HUES6 (cell line): ENCODE data around the gene LBR.
A peak's percentile ranks its signal among the peaks of the same experiment; 100 is the strongest.

ENCODE experiments used
- H3K27ac ChIP-seq: 2 replicates; pipeline ENCODE4 v1.7.0; 2013; ENCODE audit warnings: low read depth, mild to moderate bottlenecking, low read length, inconsistent platforms
- H3K27me3 ChIP-seq: 2 replicates; pipeline ENCODE4 v1.6.1; 2013; ENCODE audit warnings: low read length; ENCODE audit not compliant: control insufficient read depth, insufficient read depth
- H3K36me3 ChIP-seq: 2 replicates; pipeline ENCODE4 v1.6.1; 2013; ENCODE audit warnings: low read length; ENCODE audit not compliant: control insufficient read depth, insufficient read depth
- H3K4me1 ChIP-seq: 2 replicates; pipeline ENCODE4 v1.6.1; 2013; ENCODE audit warnings: low read length; ENCODE audit not compliant: control insufficient read depth, insufficient read depth
- H3K4me3 ChIP-seq: 2 replicates; pipeline ENCODE4 v1.5.1; 2013; ENCODE audit warnings: low read depth, low read length
- H3K9ac ChIP-seq: one replicate; pipeline ENCODE4 v1.6.1; 2013; ENCODE audit warnings: mild to moderate bottlenecking, low read length
- H3K9me3 ChIP-seq: 2 replicates; pipeline ENCODE4 v1.6.1; 2013; ENCODE audit warnings: low read depth, low read length; ENCODE audit not compliant: control insufficient read depth, insufficient read depth

The LBR gene

DNA sequence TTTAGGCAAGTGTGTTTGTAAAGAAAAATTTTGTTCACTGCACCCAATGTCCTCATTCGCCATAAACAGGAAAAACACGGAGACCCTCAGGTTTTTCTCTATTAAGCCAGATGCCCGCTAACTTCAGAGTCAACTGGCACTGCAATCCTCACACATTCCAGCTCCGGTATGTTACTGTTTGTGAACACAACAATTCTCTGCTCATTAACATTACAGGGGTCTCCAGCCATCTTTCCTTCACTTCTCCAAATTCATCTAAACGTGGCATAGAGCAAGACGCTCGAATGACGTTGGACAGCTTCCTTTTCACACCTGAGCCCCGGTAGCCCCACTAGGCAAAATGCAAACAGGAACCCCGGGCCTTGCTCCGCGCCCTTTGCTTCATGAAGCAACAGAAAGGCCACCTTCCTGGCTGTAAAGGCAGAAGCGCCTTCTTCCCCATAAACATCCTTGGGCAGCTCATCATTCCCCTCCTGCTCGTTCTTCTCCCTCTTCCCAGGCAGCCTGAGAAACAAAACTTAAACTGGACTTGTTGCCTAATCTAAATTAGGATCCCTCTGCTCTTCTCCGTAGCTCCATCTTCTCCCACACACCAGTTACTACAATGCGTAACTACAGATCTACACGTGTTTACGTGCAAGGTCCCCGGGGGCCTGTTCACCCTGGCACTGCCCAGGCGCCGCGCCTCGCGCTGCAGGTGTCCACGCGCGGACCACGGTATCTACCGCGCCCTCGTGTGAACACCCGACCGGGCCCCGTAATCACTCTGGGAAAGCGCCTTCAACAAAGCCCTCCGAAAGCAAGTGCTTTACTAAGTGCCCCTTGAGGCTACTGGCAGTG lies 1.2 kb downstream of the LBR start:
- peaks cover 11% of the 10 kb centered on the region; the same call in 1 of the 2 replicates for H3K9me3 ChIP-seq
- H3K4me3 ChIP-seq, result peak overlapping the region; percentile 97
- H3K4me1 ChIP-seq, result peaks cover 32% of the 10 kb centered on the region
- peaks cover 13% of the 10 kb centered on the region; the same call in 1 of the 2 replicates for H3K27me3 ChIP-seq
- peaks cover 9% of the 10 kb centered on the region for H3K36me3 ChIP-seq
- H3K27ac ChIP-seq, result no peak overlapping the region
- peak overlapping the region; percentile 82 for H3K9ac ChIP-seq

DNA sequence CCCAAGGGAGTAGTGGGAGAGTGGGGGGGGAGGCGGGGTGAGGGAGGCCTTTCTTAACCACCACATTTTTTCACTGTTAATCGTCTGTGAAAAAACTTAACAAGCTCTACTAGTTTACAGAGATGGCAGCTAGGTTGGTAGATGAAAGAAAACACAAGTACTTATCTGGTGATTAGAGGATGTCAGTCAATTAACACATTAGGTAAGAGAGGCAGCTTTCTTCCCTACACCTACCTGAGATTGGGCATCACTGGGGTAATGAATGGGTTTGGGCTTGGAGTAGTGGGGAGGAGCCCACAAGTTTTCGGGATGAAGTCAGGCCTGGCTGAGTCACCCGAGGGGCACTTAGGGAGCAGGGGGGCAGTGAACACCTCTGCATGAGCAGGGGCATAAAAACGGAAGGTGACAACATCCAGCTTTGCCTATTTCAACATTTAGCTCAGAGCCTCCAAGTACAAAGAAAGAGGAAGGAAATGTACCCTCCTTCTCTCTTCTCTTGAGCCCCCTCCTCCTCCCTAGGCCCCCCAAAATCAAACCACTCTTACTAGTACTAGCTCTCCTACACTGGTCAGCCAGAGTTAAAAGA lies 2.5 kb downstream of the LBR start:
- peak overlapping the region; percentile 97; the same call in 1 of the 2 replicates for H3K4me3 ChIP-seq
- H3K9ac ChIP-seq, result no peak overlapping the region
- peaks cover 13% of the 10 kb centered on the region; the same call in 1 of the 2 replicates for H3K27me3 ChIP-seq
- no peak overlapping the region for H3K27ac ChIP-seq
- H3K36me3 ChIP-seq, result peaks cover 17% of the 10 kb centered on the region
- H3K9me3 ChIP-seq, result no peaks in the 10 kb centered on the region
- H3K4me1 ChIP-seq, result peaks cover 32% of the 10 kb centered on the region

- H3K9me3 ChIP-seq, result no peaks in the 10 kb centered on the region
- H3K36me3 ChIP-seq, result peaks cover 20% of the 10 kb centered on the region
- H3K27ac ChIP-seq, result no peak overlapping the region
- peaks cover 13% of the 10 kb centered on the region; the same call in 1 of the 2 replicates for H3K27me3 ChIP-seq
- H3K4me1 ChIP-seq, result peaks cover 32% of the 10 kb centered on the region
- H3K9ac ChIP-seq, result no peak overlapping the region
- H3K4me3 ChIP-seq, result peak overlapping the region; percentile 97
These were observed 3.2 kb downstream of the LBR start for GRCh38 chr1:225424562-225425200.

GRCh38 chr1:225423518-225423855 lies 4.4 kb downstream of the LBR start:
- H3K9ac ChIP-seq, result no peak overlapping the region
- H3K27ac ChIP-seq, result no peak overlapping the region
- H3K4me3 ChIP-seq, result no peak overlapping the region
- no peaks in the 10 kb centered on the region for H3K9me3 ChIP-seq
- H3K36me3 ChIP-seq, result peaks cover 32% of the 10 kb centered on the region
- peaks cover 32% of the 10 kb centered on the region for H3K4me1 ChIP-seq
- peaks cover 13% of the 10 kb centered on the region; the same call in 1 of the 2 replicates for H3K27me3 ChIP-seq

DNA sequence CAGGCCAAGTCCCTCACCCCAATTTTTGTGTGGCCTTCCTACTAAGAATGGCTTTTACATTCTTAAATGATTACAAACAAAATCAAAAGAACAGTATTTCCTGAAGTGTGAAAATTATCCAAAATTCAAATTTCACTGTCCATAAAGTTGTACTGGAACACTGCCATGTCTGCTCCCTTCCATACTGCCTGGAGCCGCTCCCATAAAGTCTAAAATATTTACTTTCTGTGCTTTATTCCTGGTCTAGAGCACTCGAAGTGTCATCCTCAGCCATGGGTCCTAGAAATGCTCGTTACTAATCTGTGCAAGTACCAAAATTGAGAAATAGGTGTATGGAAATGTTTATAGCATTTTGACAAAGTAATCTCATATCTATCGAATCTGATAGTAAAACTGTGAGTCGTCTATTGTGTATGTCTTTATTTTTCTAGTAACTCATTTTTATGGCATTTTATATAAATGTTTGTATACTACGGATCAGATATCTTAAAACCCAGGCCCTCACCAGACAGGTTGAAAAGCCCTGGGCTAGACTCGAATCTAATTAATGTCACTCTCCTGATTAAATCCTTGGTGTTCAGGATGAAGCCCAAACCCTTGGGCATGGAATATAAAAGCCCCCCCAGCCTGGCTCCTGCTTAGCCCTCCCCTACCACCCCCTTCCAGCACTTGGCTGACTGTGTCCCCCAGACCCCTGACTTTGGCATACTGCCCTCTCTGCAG lies 4.9 kb downstream of the LBR start:
- Histone ChIP-seq H3K36me3 (peaks cover 36% of the 10 kb centered on the region), H3K4me1 (peaks cover 32% of the 10 kb centered on the region), H3K27me3 (peaks cover 13% of the 10 kb centered on the region; the same call in 1 of the 2 replicates), H3K27ac (no peak overlapping the region), H3K4me3 (no peak overlapping the region), H3K9ac (no peak overlapping the region), H3K9me3 (no peaks in the 10 kb centered on the region)

DNA sequence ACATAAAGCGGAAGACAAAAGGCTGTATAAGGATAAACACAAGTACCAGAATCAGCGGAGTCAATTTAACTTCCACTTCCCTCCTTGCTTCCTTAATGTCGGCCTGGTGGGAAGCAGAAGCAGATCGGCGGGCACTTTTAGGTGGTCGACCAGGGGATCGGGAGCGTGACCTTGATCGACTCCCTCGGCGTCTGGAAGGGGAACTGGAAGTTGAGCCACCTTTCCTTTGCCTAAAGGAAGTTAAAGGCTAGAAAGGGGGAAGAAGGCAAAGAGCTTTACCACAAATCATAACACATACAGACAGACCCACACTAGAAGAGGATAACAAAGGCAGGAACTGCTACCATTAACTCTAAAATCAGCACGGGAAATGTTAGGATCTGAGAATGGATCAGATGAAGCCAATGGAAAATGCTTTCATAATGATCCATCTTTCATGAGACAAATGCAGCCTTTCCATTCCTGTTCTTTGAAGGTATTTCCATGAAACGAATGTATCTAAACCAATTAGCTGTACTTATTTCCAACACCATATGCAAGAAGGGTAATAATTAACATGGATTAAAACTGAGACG lies 5.7 kb downstream of the LBR start:
- Histone ChIP-seq H3K9ac (no peak overlapping the region), H3K4me3 (no peak overlapping the region), H3K27me3 (peaks cover 12% of the 10 kb centered on the region; the same call in 1 of the 2 replicates), H3K36me3 (peaks cover 43% of the 10 kb centered on the region), H3K4me1 (peaks cover 32% of the 10 kb centered on the region), H3K9me3 (no peaks in the 10 kb centered on the region), H3K27ac (no peak overlapping the region)

- H3K36me3 ChIP-seq, result peaks cover 75% of the 10 kb centered on the region
- no peak overlapping the region for H3K9ac ChIP-seq
- no peaks in the 10 kb centered on the region for H3K27me3 ChIP-seq
- peaks cover 4% of the 10 kb centered on the region; the same call in 1 of the 2 replicates for H3K4me1 ChIP-seq
- H3K27ac ChIP-seq, result no peak overlapping the region
- no peak overlapping the region for H3K4me3 ChIP-seq
- no peaks in the 10 kb centered on the region for H3K9me3 ChIP-seq
These were observed 9.2 kb downstream of the LBR start for GRCh38 chr1:225418598-225418997.

DNA sequence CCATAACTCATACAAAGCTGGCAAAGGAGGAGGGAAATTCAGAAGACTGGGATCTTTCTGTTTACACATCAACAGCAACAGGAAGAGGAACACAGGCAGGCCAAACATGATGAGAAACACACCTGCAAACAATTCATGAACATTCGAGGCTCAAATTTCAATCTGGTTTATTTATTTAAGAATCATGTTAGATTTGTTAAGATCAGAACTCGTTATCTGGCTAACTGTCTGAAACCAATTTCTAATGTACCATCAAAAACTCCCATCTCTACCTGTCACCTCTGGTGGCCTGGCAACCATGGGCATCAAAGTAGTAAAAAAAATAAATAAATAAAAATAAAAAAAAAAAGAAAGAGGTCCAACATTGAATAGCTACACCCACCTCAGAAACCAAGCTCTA lies 9.8 kb downstream of the LBR start:
- Histone ChIP-seq H3K27ac (no peak overlapping the region), H3K36me3 (peaks cover 79% of the 10 kb centered on the region)

GRCh38 chr1:225415967-225416745 lies 11.7 kb downstream of the LBR start:
- Histone ChIP-seq H3K27ac (no peak overlapping the region), H3K36me3 (peaks cover 80% of the 10 kb centered on the region), H3K27me3 (no peaks in the 10 kb centered on the region), H3K4me1 (no peaks in the 10 kb centered on the region; the same call in 1 of the 2 replicates), H3K9ac (no peak overlapping the region), H3K4me3 (no peak overlapping the region), H3K9me3 (no peaks in the 10 kb centered on the region)

More for the DNA sequence above, 9.8 kb downstream of the LBR start:
- Histone ChIP-seq H3K9ac (no peak overlapping the region), H3K9me3 (no peaks in the 10 kb centered on the region), H3K27me3 (no peaks in the 10 kb centered on the region), H3K4me1 (no peaks in the 10 kb centered on the region; the same call in 1 of the 2 replicates), H3K4me3 (no peak overlapping the region)

DNA sequence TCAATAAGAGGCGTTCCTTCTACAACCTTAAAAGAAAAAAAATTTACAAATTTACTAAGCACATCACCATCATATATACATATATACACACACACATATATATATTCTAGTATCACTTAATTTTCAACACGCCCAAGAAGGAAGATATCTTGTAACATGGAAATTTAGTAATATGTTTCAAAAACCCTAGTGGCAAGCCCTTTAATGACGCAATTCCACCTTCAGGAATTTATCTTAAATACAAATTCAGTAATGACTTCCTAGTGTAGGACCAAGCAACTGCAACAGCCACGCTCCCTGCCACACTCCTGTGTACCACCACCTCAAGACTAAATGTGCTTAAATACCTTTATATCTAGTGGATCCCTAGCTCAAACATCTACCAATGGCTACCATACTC lies 12.5 kb downstream of the LBR start:
- Histone ChIP-seq H3K27me3 (no peaks in the 10 kb centered on the region), H3K9me3 (no peaks in the 10 kb centered on the region), H3K27ac (no peak overlapping the region), H3K36me3 (peaks cover 83% of the 10 kb centered on the region), H3K9ac (no peak overlapping the region), H3K4me3 (no peak overlapping the region), H3K4me1 (no peaks in the 10 kb centered on the region; the same call in 1 of the 2 replicates)
